Renal pelvis (tissue), 4 donors: ENCODE data around the gene KCMF1. TPM values are rescaled to one million over a fixed set of nuclear protein-coding genes. Genes with fewer than 3 reads are reported as not detected.

ENCODE experiments used
- DNase-seq: peaks from one replicate; pipeline ENCODE4 v3.0.0-alpha.2; 2013
- polyA plus RNA-seq, 3 donors: library from polyadenylated mRNA; unstranded; fragments of 120-200 nt; gene quantifications; one replicate each; pipeline ENCODE4 v1.2.1, GENCODE V29; 2013; ENCODE audit not compliant: insufficient read length in 3 of 3

The KCMF1 gene
- polyA plus RNA-seq, 3 donors, result 46.3 to 49.1 (median 47.8) TPM

GRCh38 chr2:85076618-85077274 is 105.8 kb downstream of the KCMF1 start:
- DNase-seq, result no peak

GRCh38 chr2:85077859-85078419 is 107.0 kb downstream of the KCMF1 start:
- no peak for DNase-seq

- no peak for DNase-seq
Observed at GRCh38 chr2:85078536-85078935, 107.6 kb downstream of the KCMF1 start.

GRCh38 chr2:85083092-85083491 is 112.1 kb downstream of the KCMF1 start:
- no peak for DNase-seq

GRCh38 chr2:85085563-85085962 is 114.6 kb downstream of the KCMF1 start:
- DNase-seq, result no peak

- no peak for DNase-seq
Observed at GRCh38 chr2:85087541-85087940, 116.6 kb downstream of the KCMF1 start.

- DNase-seq, result no peak
Observed at GRCh38 chr2:85088921-85089320, 118.0 kb downstream of the KCMF1 start.

GRCh38 chr2:85089585-85089984 is 118.6 kb downstream of the KCMF1 start:
- DNase-seq, result no peak

GRCh38 chr2:85091838-85092237 is 120.9 kb downstream of the KCMF1 start:
- DNase-seq, result no peak

- no peak for DNase-seq
Observed at GRCh38 chr2:85095094-85095493, 124.1 kb downstream of the KCMF1 start.

- DNase-seq, result no peak
Observed at GRCh38 chr2:85096616-85097015, 125.7 kb downstream of the KCMF1 start.

GRCh38 chr2:85104228-85104627 is 133.3 kb downstream of the KCMF1 start:
- no peak for DNase-seq

- DNase-seq, result no peak
Observed at GRCh38 chr2:85106489-85107180, 135.7 kb downstream of the KCMF1 start.

Other genes with a start within 250 kb of the KCMF1 start
- under 1 TPM; 0.30 to 0.88 (median 0.36) TPM for gene TRABD2A, start 90.1 kb upstream of the KCMF1 start, polyA plus RNA-seq
- 1,000 to 10,000 TPM; 1,436 to 1,861 (median 1,549) TPM for gene TMSB10, start 65.5 kb upstream of the KCMF1 start, polyA plus RNA-seq
- gene TCF7L1, start 162.2 kb downstream of the KCMF1 start, polyA plus RNA-seq, result 10 to 100 TPM; 56.7 to 62.1 (median 58.2) TPM